NCI-H748 (cell line): ENCODE measurements around the gene SLC25A6.
"Not testable (repeated sequence)": the region's sequence is repeated elsewhere in the genome, so short reads cannot be mapped to it uniquely, and the experiment has no call there.

Source experiments
- DNase-seq: peaks from one replicate; lab custom pipeline; 2025; ENCODE audit not compliant: unreplicated experiment; lab: John Stamatoyannopoulos, UW

SLC25A6 gene

DNA sequence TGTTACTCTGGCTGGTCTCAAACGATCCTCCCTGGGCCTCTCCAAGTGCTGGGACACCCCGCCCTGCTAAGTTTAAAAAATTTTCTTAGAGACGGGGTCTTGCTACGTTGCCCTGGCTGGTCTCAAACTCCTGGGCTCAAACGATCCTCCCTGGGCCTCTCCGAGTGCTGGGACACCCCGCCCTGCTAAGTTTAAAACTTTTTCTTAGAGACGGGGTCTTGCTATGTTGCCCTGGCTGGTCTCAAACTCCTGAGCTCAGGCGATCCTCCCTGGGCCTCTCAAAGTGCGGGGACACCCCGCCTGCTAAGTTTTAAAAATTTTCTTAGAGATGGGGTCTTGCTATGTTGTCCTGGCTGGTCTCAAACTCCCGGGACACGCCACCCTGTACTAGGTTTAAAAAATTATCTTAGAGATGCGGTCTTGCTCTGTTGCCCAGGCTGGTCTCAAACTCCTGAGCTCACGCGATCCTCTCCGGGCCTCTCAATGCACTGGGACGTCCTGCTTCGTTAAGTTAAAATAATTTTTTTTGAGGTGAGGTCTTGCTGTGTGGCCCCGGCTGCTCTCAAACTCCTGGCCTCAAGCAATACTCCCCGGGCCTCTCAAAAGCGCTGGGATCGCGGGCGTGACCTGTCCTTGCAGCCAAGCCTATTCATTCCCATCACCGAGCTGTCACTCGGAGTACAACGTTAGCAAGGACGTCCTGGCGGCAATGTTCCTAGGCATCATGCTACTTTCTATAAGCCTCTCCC is 1.1 kb downstream of the SLC25A6 start:
- no peak for DNase-seq

DNA sequence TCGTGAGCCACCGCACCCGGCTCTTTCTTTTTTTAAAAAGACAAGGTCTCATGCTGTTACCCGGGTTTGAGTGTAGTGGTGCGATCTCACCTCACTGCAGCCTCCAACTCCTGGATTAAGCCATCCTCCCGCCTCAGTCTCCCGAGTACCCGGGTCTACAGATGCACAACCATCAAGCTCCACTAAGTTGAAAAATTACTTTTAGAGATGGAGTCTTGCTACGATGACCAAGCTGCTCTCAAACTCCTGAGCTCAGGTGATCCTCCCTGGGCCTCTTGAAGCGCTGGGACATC is 2.0 kb downstream of the SLC25A6 start:
- no peak for DNase-seq

DNA sequence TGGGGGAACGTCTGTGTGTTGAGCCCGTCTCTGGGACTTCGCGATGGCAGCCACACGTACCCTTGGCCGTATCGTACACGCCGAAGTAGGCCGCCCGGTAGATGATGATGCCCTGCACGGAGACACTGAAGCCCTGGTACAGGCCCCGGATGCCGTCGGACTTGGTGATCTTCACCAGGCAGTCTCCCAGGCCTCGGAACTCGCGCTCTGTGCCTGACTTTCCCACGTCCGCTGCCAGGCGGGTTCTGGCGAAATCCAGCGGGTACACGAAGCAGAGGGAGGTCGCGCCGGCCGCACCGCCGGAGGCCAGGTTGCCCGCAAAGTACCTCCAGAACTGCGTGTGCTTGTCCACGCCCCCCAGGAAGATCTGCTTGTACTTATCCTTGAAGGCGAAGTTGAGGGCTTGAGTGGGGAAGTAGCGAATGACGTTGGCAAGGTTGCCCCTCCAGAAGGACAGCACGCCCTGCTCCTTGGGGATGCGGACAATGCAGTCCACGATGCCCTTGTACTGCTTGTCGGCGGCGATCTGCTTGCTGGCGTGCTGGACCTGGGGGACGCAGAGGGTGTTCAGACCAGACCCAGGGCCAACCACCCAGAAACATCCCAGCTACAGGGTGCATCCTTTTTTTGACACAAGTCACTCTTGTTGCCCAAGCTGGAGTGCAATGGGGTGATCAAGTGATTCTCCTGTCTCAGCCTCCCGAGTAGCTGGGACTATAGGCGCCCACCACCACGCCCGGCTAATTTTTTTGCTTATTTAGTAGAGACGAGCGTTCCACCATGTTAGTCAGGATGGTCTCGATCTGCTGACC is 2.5 kb downstream of the SLC25A6 start:
- no peak for DNase-seq

DNA sequence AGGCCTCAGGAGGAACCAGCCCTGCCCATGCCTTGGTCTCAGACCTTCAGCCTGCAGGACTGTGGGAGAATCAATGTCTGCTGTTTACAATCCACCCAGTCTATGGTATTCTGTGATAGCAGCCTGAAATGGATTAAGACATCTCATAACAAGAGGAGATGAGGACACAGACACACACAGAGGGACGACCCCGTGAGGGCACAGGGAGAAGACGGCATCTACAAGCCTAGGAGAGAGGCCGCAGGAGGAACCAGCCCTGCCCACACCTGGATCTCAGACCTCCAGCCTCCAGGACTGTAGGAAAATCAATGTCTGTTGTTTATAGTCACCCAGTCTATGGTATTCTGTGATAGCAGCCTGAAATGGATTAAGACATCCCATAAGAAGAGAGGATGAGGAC is 3.3 kb downstream of the SLC25A6 start:
- DNase-seq = no peak

DNA sequence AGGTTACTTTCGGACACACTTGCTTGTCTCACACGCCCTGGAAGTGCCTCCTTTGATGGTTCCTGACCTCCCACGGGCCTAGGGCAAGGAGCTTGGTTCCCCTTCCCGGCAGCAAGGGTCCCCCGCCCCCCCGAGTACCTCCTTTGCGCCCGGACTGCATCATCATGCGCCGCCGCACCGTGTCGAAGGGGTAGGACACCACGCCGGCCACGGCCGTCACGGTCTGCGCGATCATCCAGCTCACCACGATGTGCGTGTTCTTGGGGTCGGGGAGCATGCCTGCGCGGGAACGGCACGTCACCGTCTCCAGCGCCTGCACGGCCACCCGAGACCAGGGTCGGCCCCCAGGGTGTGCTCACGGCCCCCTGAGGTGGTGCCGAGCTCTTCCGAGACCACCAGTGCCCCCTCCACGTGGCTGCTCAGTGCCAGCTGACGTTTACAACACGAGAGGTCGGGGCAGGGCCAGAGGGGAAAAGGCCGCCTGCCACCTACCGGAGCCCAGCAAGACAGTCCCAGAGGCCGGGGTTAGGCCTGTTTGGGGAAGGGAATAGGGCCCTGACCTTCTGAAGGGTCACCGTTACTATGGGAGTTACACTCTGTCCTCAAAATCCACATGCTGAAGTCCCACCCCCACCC is 4.7 kb downstream of the SLC25A6 start:
- DNase-seq = no peak

DNA sequence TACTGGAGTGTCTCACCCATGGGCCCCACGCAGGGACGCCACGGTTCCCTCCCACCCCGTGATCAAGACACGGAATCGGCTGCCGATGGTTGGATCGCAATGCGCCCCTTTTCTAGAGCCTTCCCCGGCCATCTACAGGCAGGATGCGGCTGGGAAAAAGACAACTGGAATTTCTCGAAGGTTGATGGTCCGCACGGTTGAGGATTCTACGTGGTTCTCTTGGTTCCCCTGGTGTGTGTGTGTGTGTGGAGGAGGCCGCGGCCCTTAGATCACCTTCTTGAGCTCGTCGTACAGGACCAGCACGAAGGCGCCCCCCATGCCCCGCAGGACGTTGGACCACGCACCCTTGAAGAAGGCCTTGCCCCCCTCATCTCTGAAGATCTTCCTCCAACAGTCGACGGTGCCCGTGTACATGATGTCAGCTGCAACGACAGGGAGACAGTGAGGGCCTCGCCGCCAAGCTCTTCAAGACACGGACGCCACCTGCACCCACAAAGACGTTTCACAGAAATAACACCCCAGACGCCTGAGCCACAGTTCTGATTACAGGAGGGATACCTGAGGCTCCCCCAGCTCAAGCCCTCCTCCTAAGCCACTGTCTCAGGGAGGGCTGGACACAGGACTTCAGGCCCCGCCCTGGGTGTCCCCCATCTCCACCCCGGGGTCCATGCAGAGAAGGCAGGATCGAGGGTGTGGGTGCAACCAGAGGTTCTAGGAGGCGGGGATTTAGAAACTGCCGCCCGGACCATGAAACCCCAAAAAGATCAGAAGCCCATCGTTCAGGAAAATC is 5.4 kb downstream of the SLC25A6 start:
- DNase-seq = no peak

DNA sequence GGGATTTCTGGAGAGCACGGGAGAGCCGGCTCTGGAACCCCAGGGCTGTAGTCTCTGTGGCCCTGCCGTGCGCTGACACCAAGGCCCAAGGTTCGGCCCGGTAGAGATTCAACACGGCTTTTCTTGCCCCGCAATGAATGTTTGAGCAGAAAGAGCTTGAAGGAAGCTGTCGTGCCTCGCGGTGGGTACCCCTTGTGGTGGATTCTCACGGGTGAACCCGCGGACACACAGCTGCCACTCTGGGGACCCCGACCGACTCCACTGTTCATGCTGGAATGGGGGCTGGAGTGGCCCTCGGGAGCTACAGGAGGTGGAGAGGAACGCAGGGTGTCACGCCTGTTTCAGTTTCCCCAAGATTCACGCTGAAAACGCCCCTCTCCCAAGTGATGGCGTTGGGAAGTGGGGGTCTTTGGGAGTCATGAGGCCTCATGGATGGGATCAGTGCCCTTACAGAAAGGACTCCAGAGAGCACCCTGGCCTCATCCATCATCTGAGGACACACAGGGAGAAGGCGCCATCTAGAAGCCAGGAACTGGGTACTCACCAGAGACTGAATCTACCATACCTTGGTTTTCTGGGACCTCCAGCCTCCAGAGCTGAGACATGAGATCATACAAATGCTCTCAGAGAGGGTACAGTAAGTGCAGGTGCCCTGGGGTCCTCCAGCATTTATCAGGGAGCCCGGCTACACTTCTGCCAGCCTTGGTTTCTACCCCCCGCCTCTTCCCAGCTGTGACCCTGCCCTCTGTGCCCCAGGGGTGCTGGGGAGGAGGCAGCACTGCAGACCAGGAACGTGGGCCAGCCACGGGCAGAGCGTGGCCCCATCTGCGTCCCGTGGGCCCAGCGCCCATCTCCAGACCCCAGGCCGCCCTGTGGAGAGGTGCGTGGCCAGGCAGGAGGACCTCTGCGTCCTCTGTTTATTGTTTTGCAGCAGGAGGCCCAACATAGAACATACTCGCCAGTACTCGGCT is 6.4 kb downstream of the SLC25A6 start:
- no peak for DNase-seq

DNA sequence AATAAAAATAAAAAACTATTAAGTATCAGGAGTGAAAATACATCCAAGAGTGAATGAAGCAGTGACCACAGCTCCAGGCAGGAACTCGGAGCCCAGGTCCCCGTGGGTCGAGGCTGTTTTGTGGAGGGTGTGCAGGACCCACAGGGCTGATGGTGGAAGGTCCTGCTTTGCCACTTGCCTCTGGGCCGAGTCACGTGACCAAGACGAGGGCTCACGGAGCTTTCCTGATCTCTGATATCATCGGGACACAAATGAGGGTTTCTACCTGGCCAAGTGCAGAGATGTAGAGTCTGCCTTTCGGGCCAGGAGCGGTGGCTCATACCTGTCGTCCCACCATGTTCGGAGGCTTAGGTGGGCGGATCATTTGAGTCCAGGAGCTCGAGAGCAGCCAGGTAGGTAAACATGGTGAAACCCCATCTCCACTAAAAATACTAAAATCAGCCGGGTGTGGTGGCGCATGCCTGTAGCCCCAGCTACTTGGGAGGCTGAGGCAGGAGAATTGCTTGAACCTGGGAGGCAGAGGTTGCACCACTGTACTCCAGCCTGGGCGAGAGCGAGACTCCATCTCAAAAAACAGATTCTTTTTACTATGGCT is 7.2 kb downstream of the SLC25A6 start:
- DNase-seq = no peak

DNA sequence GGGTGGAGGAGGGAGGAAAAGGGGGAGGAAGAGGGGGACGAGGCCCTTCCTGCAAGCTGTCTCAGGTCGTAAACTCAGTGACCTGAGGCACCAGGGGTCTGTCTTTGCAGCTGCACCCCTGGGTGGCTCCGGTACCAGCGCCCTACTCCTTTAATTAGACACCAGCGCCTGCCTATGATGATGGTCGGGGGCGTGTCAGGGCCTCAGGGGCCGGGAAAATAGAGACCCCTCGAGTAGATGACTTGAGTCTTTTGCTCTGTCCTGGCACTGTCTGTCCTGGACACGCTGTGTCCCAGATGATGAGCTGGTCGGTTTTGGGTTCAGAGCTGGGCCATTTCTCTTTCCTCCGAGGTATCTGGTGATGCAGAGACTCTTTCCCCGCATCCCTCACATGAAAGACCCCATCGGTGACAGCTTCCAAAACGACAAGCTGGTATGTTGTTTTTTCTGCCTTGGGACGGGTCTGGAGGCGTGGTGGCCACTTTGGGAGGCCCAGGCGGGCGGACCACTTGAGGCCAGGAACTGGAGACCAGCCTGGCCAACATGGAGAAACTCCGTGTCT is 11.2 kb downstream of the SLC25A6 start:
- no peak for DNase-seq

DNA sequence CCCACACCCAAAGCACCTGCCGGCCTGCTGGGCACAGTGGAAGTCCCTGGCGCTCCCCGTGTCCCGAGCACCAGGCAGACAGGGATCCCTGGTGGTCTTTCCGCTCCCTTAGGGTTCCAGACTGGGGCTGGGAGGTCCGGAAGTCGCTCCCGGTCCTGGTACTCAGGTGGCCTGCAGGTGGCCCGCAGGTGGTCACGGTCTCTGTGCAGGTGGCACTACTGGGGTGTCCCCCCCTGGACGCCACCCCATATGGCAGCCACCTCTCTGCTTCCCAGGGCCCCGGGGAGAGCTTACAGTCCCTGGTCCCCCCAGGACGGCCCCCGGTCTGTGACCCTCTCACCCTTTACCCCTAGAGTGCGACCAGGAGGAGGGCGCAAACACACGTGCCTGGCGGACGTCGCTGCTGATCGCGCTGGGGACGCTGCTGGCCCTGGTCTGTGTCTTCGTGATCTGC is 13.6 kb downstream of the SLC25A6 start:
- no peak for DNase-seq

DNA sequence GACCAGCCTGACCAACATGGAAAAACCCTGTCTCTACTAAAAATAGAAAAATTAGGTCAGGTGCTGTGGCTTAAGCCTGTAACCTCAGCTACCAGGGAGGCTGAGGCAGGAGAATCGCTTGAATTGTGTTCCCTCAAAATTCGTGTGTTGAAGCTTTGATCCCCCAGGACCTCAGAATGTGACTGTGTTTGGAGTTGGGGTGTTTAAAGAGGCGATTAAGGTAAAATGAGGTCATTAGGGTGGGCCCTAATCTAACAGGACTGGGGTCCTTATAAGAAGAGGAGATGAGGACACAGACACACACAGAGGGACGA is 23.6 kb downstream of the SLC25A6 start:
- no peak for DNase-seq

DNA sequence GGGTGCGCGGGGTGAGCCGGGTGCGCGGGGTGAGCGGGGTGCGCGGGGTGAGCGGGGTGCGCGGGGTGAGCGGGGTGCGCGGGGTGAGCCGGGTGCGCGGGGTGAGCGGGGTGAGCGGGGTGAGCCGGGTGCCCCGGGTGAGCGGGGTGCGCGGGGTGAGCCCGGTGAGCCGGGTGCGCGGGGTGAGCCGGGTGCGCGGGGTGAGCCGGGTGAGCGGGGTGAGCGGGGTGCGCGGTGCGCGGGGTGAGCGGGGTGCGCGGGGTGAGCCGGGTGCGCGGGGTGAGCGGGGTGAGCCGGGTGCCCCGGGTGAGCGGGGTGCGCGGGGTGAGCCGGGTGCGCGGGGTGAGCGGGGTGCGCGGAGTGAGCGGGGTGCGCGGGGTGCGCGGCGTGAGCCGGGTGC is 25.6 kb downstream of the SLC25A6 start:
- not testable (repeated sequence) for DNase-seq

DNA sequence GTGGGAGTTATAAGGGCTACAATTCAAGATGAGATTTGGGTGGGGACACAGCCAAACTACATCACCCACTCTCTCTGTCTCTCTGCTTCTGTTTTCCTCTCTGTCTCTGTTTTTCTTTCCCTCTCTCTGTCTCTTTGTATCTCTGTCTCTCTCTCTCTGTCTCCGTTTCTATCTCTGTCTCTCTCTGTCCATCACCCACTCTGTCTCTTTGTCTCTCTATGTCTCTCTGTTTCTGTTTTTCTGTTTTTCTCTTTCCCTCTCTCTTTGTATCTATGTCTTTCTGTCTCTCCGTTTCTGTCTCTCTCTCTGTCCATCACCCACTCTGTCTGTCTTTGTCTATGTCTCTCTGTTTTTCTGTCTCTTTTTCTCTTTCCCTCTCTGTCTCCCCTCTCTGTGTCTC is 30.0 kb downstream of the SLC25A6 start:
- DNase-seq = no peak

DNA sequence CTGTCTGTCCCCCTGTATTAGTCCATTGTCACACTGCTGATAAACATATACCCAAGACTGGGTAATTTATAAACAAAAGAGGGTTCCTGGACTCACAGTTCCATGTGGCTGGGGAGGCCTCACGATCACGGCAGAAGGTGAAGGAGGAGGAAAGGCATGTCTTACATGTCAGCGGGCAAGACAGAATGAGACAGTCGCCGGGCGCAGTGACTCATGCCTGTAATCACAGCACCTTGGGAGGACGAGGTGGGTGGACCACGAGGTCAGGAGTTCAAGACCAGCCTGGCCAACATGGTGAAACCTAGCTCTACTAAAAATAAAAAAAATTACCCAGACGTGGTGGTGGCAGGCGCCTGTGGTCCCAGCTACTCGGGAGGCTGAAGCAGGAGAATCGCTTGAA is 30.6 kb downstream of the SLC25A6 start:
- DNase-seq = no peak

DNA sequence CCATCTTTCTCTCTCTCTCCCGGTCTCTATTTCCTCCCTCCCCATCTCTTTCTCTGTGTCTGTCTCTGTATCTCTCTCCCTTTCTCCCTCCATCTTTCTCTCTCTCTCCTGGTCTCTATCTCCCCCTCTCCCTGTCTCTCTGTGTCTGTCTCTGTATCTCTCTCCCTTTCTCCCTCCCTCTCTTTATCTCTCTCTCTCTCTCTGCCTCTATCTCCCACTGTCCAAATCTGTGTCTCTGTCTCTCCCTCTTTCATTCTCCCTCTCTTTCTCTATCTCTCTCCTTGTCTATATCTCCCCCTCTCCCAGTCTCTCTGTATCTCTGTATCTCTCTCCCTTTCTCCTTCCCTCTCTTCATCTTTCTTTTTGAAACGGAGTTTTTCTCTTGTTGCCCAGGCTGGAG is 31.7 kb downstream of the SLC25A6 start:
- no peak for DNase-seq

DNA sequence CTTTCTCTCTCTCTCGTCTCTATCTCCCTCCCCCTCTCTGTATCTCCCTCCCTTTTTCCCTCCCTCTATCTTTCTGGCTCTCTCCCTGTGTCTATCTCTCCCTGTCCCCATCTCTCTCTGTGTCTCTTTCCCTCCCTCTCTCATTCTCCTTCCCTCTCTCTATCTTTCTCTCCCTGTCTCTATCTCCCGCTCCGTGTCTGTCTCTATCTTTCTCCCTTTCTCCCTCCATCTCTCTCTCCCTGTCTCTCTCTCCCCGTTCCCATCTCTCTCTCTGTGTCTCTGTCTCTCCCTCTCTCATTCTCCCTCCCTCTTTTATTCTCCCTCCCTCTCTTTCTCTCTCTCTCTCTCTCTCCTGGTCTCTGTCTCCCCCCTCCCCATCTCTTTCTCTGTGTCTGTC is 32.4 kb downstream of the SLC25A6 start:
- no peak for DNase-seq

DNA sequence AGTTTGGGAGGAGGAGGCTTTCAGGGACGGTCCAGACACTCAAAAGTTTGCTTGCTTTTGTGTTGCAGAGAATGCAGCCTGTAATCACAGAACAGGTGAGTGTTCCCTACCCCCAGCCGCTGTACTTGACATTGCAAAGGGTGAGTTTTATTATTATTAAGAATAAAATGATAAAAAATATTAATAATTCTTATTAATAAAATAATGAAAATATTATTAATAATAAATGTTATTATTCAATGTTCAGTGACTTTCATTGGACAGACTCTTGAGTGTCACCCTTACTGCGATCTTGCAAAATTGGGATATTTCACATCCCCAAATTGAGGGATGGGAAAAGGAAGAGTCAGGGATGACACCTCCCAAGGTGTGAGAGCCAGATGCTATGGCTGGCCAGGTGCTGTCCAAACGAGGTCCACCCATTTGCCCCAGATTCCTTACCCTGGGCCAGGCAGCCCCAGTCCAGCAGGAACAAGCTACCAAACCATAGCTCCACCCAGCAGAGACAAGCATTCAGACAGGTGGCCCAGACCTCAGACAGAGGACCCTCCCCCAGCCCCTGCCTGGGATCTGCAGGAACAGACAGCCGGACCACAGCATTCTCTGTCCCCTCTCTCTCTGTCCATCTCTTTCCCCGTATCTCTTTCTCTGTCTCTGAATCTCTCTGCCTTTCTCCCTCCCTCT is 33.0 kb downstream of the SLC25A6 start:
- no peak for DNase-seq

DNA sequence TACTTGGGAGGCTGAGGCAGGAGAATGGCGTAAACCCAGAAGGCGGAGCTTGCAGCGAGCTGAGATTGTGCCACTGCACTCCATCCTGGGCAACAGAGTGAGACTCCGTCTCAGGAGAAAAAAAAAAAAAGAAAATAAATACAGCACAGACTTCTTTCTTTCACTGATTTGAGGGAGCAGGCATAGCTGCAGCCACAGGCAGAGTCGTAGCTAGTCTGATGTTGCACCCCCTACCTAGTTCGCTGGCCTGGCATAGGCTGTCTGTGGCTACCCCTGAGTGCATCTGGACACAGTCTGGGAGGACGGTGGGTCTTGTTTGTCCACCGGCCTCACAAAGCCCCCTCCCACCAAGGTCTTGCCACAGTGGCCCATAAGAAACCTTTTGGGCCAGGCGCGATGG is 33.9 kb downstream of the SLC25A6 start:
- no peak for DNase-seq
